ENCODE results near the gene ATF1.

GRCh38 chr12:50840809-50841487 is 77.0 kb downstream of the ATF1 start:
- no peak for TF ChIP-seq POLR2A (IDR thresholded peaks at IDR 0.05)
- TF ChIP-seq CTCF (IDR thresholded peaks at IDR 0.05): no peak
